IPS-18c (cell line): ENCODE data around the gene NOP58.

Source experiments
- H3K4me3 ChIP-seq: 2 replicates; pipeline ENCODE4 v1.7.0; 2013; ENCODE audit warnings: low read depth, mild to moderate bottlenecking, low read length, moderate library complexity; ENCODE audit not compliant: insufficient read depth
- H3K9me3 ChIP-seq: one replicate; pipeline ENCODE4 v1.6.1; 2013; ENCODE audit warnings: mild to moderate bottlenecking, low read length, moderate library complexity; ENCODE audit not compliant: control insufficient read depth, insufficient read depth

The NOP58 gene

DNA sequence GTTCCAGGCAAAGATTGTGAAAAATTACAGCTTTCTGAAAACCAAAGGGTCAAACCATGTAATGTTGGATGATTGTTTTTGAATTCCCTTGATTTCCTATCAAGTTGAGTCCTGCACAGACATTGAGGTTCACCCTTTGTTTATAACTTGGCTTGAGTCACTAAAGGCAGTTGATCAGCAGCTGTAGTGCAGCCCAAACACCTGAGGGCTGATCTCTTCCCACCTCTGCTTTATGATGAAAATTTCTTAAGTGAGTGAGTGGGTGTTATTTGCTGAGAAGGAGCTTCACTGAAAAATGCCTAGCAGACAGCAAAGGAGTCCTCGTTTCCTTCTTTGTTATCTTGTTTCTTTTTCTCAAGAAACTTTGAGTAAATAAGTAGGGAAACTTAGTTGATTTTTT is 78.6 kb downstream of the NOP58 start:
- H3K9me3 ChIP-seq: no peaks in the 10 kb centered on the region
- H3K4me3 ChIP-seq: no peak overlapping the region

DNA sequence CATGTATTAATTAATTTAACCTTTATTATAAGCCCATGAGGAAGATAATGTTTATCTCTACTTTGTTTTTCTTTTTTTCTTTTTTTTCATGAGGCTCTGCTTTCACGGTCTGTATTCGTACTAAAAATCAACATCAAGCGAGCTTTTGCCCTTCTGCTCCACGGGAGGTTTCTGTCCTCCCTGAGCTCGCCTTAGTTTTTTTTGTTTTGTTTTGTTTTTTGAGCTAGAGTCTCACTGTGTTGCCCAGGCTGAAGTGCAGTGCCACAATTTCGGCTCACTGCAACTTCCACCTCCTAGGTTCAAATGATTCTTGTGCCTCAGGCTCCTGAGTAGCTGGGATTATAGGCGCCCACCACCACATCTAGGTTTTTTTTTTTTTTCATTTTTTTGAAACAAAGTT is 80.6 kb downstream of the NOP58 start:
- no peak overlapping the region for H3K4me3 ChIP-seq
- H3K9me3 ChIP-seq: no peaks in the 10 kb centered on the region
